ENCODE measurements around the gene DLGAP4.

DNA sequence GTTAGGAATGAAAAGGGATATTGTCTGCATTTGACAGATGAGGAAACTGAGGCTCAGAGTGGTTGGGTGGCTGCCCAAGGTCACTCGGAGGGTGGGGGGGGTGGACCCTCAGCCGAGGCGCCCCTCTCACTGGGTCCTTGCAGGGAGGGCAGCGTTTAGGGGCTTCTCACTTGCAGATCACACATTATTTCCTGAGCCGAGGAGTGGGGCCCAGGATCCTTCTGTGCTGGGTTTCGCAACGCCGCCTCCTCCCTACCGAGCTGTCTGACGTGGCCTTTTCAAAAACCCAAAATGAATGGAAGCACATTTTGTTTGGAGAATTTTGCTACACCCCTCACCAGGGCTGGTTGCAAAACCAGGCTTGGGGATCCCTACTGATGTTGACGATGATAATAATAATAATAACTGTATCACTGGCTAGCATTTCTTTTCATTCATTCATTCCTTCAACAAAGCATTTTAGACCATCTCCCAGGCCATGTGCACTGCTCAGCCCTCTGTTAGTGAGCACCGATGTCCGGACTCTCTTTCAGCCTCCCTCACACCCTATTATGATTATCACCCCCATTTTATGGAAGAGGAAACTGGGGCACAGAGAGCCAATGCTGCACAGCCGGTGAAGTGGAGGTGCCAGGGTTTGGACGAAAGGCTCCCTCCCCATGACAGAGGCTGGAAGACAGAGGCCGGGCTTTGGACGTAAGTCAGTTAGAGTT lies 5.2 kb downstream of the DLGAP4 start:
- TF ChIP-seq KDM4B (IDR thresholded peaks at IDR 0.05; ENCODE audit: borderline replicate concordance in 2 of 2, low read depth in 1 of 2) (no peak), CTCF (IDR thresholded peaks at IDR 0.05 in 2 of 3, conservative IDR thresholded peaks at IDR 0.05 in 1 of 3; ENCODE audit: insufficient read depth in 2 of 3, low read depth in 1 of 3, low read length in 3 of 3) (no peak), KDM2B (CRISPR knock-in tag; IDR thresholded peaks at IDR 0.05) (no peak), RAD21 (CRISPR knock-in tag; conservative IDR thresholded peaks at IDR 0.05 in 1 of 2, IDR thresholded peaks at IDR 0.05 in 1 of 2) (no peak)

All from K562 (cell line).